Activated CD8-positive, alpha-beta T cell treated with anti-CD3 and anti-CD28 coated beads for 36 hours (primary cell): Measurements from ENCODE around the gene GFRAL. TPM values are rescaled to one million over a fixed set of nuclear protein-coding genes. Genes with fewer than 3 reads are reported as not detected.

ENCODE experiments used
- ATAC-seq: fragments of 200-7000 bp; cut with Tn5 transposase; one replicate; pipeline ENCODE4 v1.10.0; 2021; ENCODE audit warnings: mild to moderate bottlenecking, moderate library complexity
- CTCF ChIA-PET: fragments of 350-600 bp; sonication (Branson Sonifier 250); formaldehyde crosslinking; loops from one replicate; lab custom pipeline; 2021; ENCODE audit warnings: antibody characterized with exemption; lab: Charles Lee
- POLR2A ChIA-PET: fragments of 350-600 bp; sonication (Branson Sonifier 250); formaldehyde crosslinking; loops from one replicate; lab custom pipeline; 2021; ENCODE audit warnings: antibody characterized with exemption; lab: Charles Lee
- DNase-seq: peaks from one replicate; pipeline ENCODE4 v3.0.0-alpha.2; 2020
- H3K27ac Mint-ChIP-seq: one replicate; pipeline ENCODE4 v1.8.0; 2021; ENCODE audit warnings: mild to moderate bottlenecking, mixed read lengths
- H3K27me3 Mint-ChIP-seq: one replicate; pipeline ENCODE4 v1.8.0; 2021; ENCODE audit warnings: mixed read lengths
- H3K36me3 Mint-ChIP-seq: one replicate; pipeline ENCODE4 v1.8.0; 2021; ENCODE audit warnings: low read depth, mixed read lengths
- H3K4me1 Mint-ChIP-seq: one replicate; pipeline ENCODE4 v1.8.0; 2021; ENCODE audit warnings: low read depth, mixed read lengths
- H3K4me3 Mint-ChIP-seq: one replicate; pipeline ENCODE4 v1.8.0; 2021; ENCODE audit warnings: mild to moderate bottlenecking, moderate library complexity, mixed read lengths
- H3K9me3 Mint-ChIP-seq: one replicate; pipeline ENCODE4 v1.8.0; 2021; ENCODE audit warnings: mixed read lengths
- intact Hi-C: fragments of 100-400 bp; cut with micrococcal nuclease; formaldehyde crosslinking; loops from one replicate; pipeline ENCODE4 v1.10.0; 2022
- total RNA-seq, 2 experiments: library from RNA; stranded (reverse); gene quantifications; one replicate each; pipeline ENCODE4 v1.2.3, GENCODE V29; 2021
- TF ChIP-seq, protein P1 (sequence below): fragments of 200-600 bp; IDR thresholded peaks from one replicate; pipeline ENCODE4 v1.8.0; 2022; ENCODE audit warnings: antibody characterized with exemption, mild to moderate bottlenecking

GFRAL gene
- total RNA-seq, 2 experiments from 2014 or later = not detected

- H3K27me3 Mint-ChIP-seq = no peaks in the 10 kb centered on the region
- no peak for ATAC-seq
- H3K4me1 Mint-ChIP-seq = no peaks in the 10 kb centered on the region
- H3K4me3 Mint-ChIP-seq = no peak overlapping the region
- no peaks in the 10 kb centered on the region for H3K36me3 Mint-ChIP-seq
- intact Hi-C loops = no loop called here
- H3K9me3 Mint-ChIP-seq = peaks cover 6% of the 10 kb centered on the region
- ChIA-PET POLR2A (no interaction called here), CTCF (no interaction called here)
- TF ChIP-seq, protein P1, sequence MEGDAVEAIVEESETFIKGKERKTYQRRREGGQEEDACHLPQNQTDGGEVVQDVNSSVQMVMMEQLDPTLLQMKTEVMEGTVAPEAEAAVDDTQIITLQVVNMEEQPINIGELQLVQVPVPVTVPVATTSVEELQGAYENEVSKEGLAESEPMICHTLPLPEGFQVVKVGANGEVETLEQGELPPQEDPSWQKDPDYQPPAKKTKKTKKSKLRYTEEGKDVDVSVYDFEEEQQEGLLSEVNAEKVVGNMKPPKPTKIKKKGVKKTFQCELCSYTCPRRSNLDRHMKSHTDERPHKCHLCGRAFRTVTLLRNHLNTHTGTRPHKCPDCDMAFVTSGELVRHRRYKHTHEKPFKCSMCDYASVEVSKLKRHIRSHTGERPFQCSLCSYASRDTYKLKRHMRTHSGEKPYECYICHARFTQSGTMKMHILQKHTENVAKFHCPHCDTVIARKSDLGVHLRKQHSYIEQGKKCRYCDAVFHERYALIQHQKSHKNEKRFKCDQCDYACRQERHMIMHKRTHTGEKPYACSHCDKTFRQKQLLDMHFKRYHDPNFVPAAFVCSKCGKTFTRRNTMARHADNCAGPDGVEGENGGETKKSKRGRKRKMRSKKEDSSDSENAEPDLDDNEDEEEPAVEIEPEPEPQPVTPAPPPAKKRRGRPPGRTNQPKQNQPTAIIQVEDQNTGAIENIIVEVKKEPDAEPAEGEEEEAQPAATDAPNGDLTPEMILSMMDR = no peak
- H3K27ac Mint-ChIP-seq = no peak overlapping the region
- no peak for DNase-seq
Measured at GRCh38 chr6:55410674-55411073, 83.4 kb downstream of the GFRAL start.

GRCh38 chr6:55423933-55424332 is 96.7 kb downstream of the GFRAL start:
- intact Hi-C loops = no loop called here
- TF ChIP-seq, protein P1 = no peak
- Mint-ChIP-seq H3K4me1 (no peaks in the 10 kb centered on the region), H3K4me3 (no peak overlapping the region), H3K27ac (no peak overlapping the region), H3K9me3 (peaks cover 5% of the 10 kb centered on the region), H3K27me3 (no peaks in the 10 kb centered on the region), H3K36me3 (no peaks in the 10 kb centered on the region)
- ATAC-seq (no peak), DNase-seq (no peak)
- POLR2A ChIA-PET = no interaction called here
- CTCF ChIA-PET = no interaction called here

DNA sequence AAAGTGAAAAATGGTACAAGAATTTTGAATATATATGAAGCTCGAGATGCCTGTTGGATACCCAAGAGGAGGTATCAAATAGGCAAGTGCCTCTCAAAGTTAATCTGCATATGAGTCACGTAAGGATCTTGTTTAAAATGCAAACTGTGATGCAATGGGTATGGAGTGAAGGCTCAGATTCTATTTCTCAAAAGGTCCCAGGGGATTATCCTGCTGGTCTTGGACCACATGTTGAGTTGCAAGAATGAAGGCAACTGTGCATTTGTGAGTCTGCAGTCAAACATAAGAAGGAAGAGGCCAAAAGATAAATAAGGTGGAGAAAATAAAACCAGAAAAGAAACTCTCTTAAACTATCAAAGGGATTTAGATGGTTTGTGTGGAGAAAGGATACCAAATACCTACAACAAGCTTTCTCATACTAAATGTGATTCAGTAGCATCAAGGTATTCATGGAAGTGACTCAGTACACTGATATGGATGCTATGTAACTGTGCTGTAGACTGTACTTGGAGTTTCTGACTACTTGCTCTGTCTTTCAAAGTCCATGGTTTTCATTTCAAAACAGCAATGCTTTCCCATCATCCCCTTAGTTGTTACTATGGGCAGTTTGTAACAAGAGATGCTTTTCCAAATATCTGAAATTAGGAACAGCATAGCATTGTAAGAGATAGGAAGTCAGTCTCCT is 106.3 kb downstream of the GFRAL start:
- Mint-ChIP-seq H3K27me3 (no peaks in the 10 kb centered on the region), H3K4me3 (no peak overlapping the region), H3K36me3 (no peaks in the 10 kb centered on the region), H3K4me1 (no peaks in the 10 kb centered on the region), H3K27ac (no peak overlapping the region), H3K9me3 (no peaks in the 10 kb centered on the region)
- ChIA-PET CTCF (no interaction called here), POLR2A (no interaction called here)
- DNase-seq (no peak), ATAC-seq (no peak)
- intact Hi-C loops = no loop called here
- TF ChIP-seq, protein P1 = no peak

GRCh38 chr6:55437141-55437540 is 109.9 kb downstream of the GFRAL start:
- ChIA-PET POLR2A (no interaction called here), CTCF (no interaction called here)
- DNase-seq = no peak
- Mint-ChIP-seq H3K4me1 (no peaks in the 10 kb centered on the region), H3K36me3 (no peaks in the 10 kb centered on the region), H3K4me3 (no peak overlapping the region), H3K27ac (no peak overlapping the region), H3K27me3 (no peaks in the 10 kb centered on the region), H3K9me3 (no peaks in the 10 kb centered on the region)
- intact Hi-C loops = no loop called here
- TF ChIP-seq, protein P1 = no peak
- ATAC-seq = no peak

DNA sequence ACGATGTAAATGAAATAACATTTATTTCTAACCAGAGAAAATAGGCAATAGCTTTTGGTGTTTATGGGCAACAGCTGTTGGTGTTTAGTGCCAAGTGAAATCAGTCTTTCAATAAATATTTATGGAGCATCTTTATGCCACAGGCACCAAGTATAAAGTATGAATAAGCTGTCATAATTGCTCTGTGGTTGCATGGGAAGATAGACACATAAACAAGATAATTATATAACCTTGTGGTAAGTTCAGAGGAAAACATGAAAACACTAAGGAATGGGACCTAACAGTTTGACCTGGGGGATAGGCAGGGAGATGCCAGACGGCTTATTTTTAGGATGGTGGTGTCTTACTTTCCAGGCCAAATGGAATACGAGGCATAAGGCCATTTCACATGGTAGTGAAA is 110.9 kb downstream of the GFRAL start:
- Mint-ChIP-seq H3K4me1 (no peaks in the 10 kb centered on the region), H3K9me3 (no peaks in the 10 kb centered on the region), H3K27ac (no peak overlapping the region), H3K36me3 (no peaks in the 10 kb centered on the region), H3K4me3 (no peak overlapping the region), H3K27me3 (no peaks in the 10 kb centered on the region)
- ChIA-PET POLR2A (no interaction called here), CTCF (no interaction called here)
- DNase-seq (no peak), ATAC-seq (no peak)
- TF ChIP-seq, protein P1 = no peak
- intact Hi-C loops = no loop called here
